HepG2 (cell line): ENCODE results near the gene FANCM. TPM values are rescaled to one million over a fixed set of nuclear protein-coding genes. Genes with fewer than 3 reads are reported as not detected.

Experiments
- ARID3A ChIP-seq: IDR thresholded peaks from 2 replicates; pipeline ENCODE4 v1.6.1; 2012; ENCODE audit warnings: low read depth, low read length, improper control_type of control experiment
- EZH2 ChIP-seq: conservative IDR thresholded peaks from 2 replicates; pipeline ENCODE4 v1.6.1; 2012; ENCODE audit warnings: mild to moderate bottlenecking, low read depth, low read length, moderate library complexity
- HDAC1 ChIP-seq: sonication (generic); formaldehyde crosslinking; IDR thresholded peaks from 2 replicates; pipeline ENCODE4 v1.5.1; 2020; ENCODE audit warnings: mild to moderate bottlenecking, missing genetic modification reagents
- HNF1B ChIP-seq: sonication (generic); formaldehyde crosslinking; IDR thresholded peaks from 2 replicates; pipeline ENCODE4 v1.5.1; 2020; ENCODE audit warnings: mild to moderate bottlenecking, moderate library complexity, missing genetic modification reagents
- KDM6A ChIP-seq: IDR thresholded peaks from 2 replicates; pipeline ENCODE4 v1.6.1; 2016; ENCODE audit warnings: low read depth
- KLF11 ChIP-seq: IDR thresholded peaks from 2 replicates; pipeline ENCODE4 v1.6.1; 2016; ENCODE audit warnings: missing compliant biosample characterization
- MAFK ChIP-seq, 2 experiments: IDR thresholded peaks in 1 of 2; conservative IDR thresholded peaks in 1 of 2; 2 replicates each; pipeline ENCODE4 v1.6.1; 2011; ENCODE audit warnings: improper control_type of control experiment in 2 of 2, low read length in 2 of 2
- NFRKB ChIP-seq: fragments of 450-650 bp; IDR thresholded peaks from 2 replicates; pipeline ENCODE4 v1.6.1; 2017
- PAX8 ChIP-seq: sonication (generic); formaldehyde crosslinking; IDR thresholded peaks from 2 replicates; pipeline ENCODE4 v1.8.0; 2022; ENCODE audit warnings: mild to moderate bottlenecking, missing genetic modification reagents, borderline replicate concordance
- PHF8 ChIP-seq: sonication (generic); formaldehyde crosslinking; IDR thresholded peaks from 2 replicates; pipeline ENCODE4 v1.5.0; 2020; ENCODE audit warnings: missing genetic modification reagents
- PITX1 ChIP-seq: sonication (generic); formaldehyde crosslinking; IDR thresholded peaks from 2 replicates; pipeline ENCODE4 v1.5.1; 2020; ENCODE audit warnings: mild to moderate bottlenecking, missing genetic modification reagents
- POLR2AphosphoS2 ChIP-seq: IDR thresholded peaks from 2 replicates; pipeline ENCODE4 v1.6.1; 2011; ENCODE audit warnings: low read depth, low read length, improper control_type of control experiment
- RELA ChIP-seq: sonication (generic); formaldehyde crosslinking; IDR thresholded peaks from 2 replicates; pipeline ENCODE4 v1.4.0; 2020; ENCODE audit warnings: missing genetic modification reagents
- RFX5 ChIP-seq: IDR thresholded peaks from 2 replicates; pipeline ENCODE4 v1.6.1; 2011; ENCODE audit warnings: low read depth, low read length, improper control_type of control experiment
- SMAD1 ChIP-seq: sonication (generic); formaldehyde crosslinking; IDR thresholded peaks from 2 replicates; pipeline ENCODE4 v1.4.0; 2020; ENCODE audit warnings: missing genetic modification reagents, low read depth, mild to moderate bottlenecking, borderline replicate concordance
- TEAD3 ChIP-seq: optimal IDR thresholded peaks from 2 replicates; pipeline ENCODE3; 2016; ENCODE audit warnings: borderline replicate concordance
- TFDP2 ChIP-seq: sonication (generic); formaldehyde crosslinking; IDR thresholded peaks from 2 replicates; pipeline ENCODE4 v1.4.0; 2020; ENCODE audit warnings: missing genetic modification reagents
- THAP7 ChIP-seq: sonication (generic); formaldehyde crosslinking; IDR thresholded peaks from 2 replicates; pipeline ENCODE4 v1.8.1; 2023; ENCODE audit warnings: mild to moderate bottlenecking, missing genetic modification reagents
- TSC22D2 ChIP-seq: sonication (generic); formaldehyde crosslinking; IDR thresholded peaks from 2 replicates; pipeline ENCODE4 v1.5.1; 2020; ENCODE audit warnings: missing genetic modification reagents, mild to moderate bottlenecking, borderline replicate concordance
- YEATS2 ChIP-seq: sonication (generic); formaldehyde crosslinking; IDR thresholded peaks from 2 replicates; pipeline ENCODE4 v1.4.0; 2020; ENCODE audit warnings: missing genetic modification reagents, borderline replicate concordance
- ZNF337 ChIP-seq: sonication (generic); formaldehyde crosslinking; IDR thresholded peaks from 2 replicates; pipeline ENCODE4 v1.5.1; 2020; ENCODE audit warnings: missing genetic modification reagents, low read depth, mild to moderate bottlenecking, borderline replicate concordance
- ZNF563 ChIP-seq: sonication (generic); formaldehyde crosslinking; IDR thresholded peaks from 2 replicates; pipeline ENCODE4 v1.8.0; 2022; ENCODE audit warnings: mild to moderate bottlenecking, moderate library complexity, missing genetic modification reagents
- ZNF619 ChIP-seq: sonication (generic); formaldehyde crosslinking; IDR thresholded peaks from 2 replicates; pipeline ENCODE4 v1.4.0; 2020; ENCODE audit warnings: mild to moderate bottlenecking, missing genetic modification reagents
- ZNF691 ChIP-seq: sonication (generic); formaldehyde crosslinking; IDR thresholded peaks from 2 replicates; pipeline ENCODE4 v1.4.0; 2020; ENCODE audit warnings: missing genetic modification reagents, low read depth, mild to moderate bottlenecking, borderline replicate concordance
- polyA plus RNA-seq, 8 experiments: library from polyadenylated mRNA; depleted of rRNA in 3 of 8; stranded (reverse) in 7 of 8; unstranded in 1 of 8; fragments of >200 nt; fragmentation: Illumina TruSeq in 4 of 8; extraction: Trizol in 4 of 8; gene quantifications; 2 replicates each; pipeline versions ENCODE4 v1.2.1 to v1.2.3, GENCODE V29; 2011 to 2016; ENCODE audit warnings: low read depth in 4 of 8, missing spikeins in 1 of 8, mixed read lengths in 1 of 8; ENCODE audit not compliant: insufficient read depth in 1 of 8
- total RNA-seq, 5 experiments: library from RNA; depleted of rRNA; stranded (reverse); fragments of >200 nt; fragmentation: Illumina TruSeq; extraction: Trizol; gene quantifications; 2 replicates each; pipeline ENCODE4 v1.2.3, GENCODE V29; 2016; ENCODE audit warnings: low read depth in 1 of 5

FANCM gene
- total and polyA plus RNA-seq, 2 of the 13 experiments (the other 11 are each of a cell fraction or from before 2014, with no cell fraction given), result 2.6 to 10.4 TPM

GRCh38 chr14:45135659-45136395, at the start of gene FANCM (continued):
- TF ChIP-seq YEATS2 (CRISPR knock-in tag) (peak; percentile 76; the same call in 1 of the 2 replicates), TSC22D2 (CRISPR knock-in tag) (no peak), ZNF337 (CRISPR knock-in tag) (peak; percentile 61; the same call in 1 of the 2 replicates), NFRKB (no peak), KLF11 (CRISPR knock-in tag) (no peak), PHF8 (peak; percentile 75), TFDP2 (peak; percentile 97), KDM6A (CRISPR knock-in tag) (no peak), THAP7 (CRISPR knock-in tag) (no peak), EZH2 (no peak), RELA (CRISPR knock-in tag) (no peak), PITX1 (CRISPR knock-in tag) (peak; percentile 44; the same call in 1 of the 2 replicates), ZNF563 (CRISPR knock-in tag) (peak; percentile 43; the same call in 1 of the 2 replicates), MAFK (conservative IDR thresholded peaks at IDR 0.05 in 1 of 2, IDR thresholded peaks at IDR 0.05 in 1 of 2; ENCODE audit: low read length in 2 of 2) (no peak), ARID3A (peak; percentile 89), HDAC1 (CRISPR knock-in tag) (peak; percentile 99), HNF1B (CRISPR knock-in tag) (peak; percentile 50; the same call in 1 of the 2 replicates), ZNF619 (CRISPR knock-in tag) (peak; percentile 51; the same call in 1 of the 2 replicates), RFX5 (no peak), ZNF691 (CRISPR knock-in tag) (no peak), SMAD1 (CRISPR knock-in tag) (peak; percentile 91; the same call in 1 of the 2 replicates), POLR2AphosphoS2 (no peak), TEAD3 (CRISPR knock-in tag) (peak; percentile 25), PAX8 (CRISPR knock-in tag) (no peak)
